GM12864 (cell line): Measurements from ENCODE around the gene SLC29A3.

ENCODE experiments used
- DNase-seq: peaks from one replicate; pipeline ENCODE4 v3.0.0-alpha.2; 2011; ENCODE audit warnings: low read depth
- H3K4me3 ChIP-seq: 2 replicates; pipeline ENCODE4 v1.5.1; 2011; ENCODE audit warnings: mild to moderate bottlenecking, low read depth, low read length, control low read depth
- CTCF ChIP-seq: IDR thresholded peaks from 2 replicates; pipeline ENCODE4 v1.5.1; 2011; ENCODE audit warnings: low read depth, mild to moderate bottlenecking, moderate library complexity, low read length, control low read depth, inconsistent platforms; ENCODE audit errors: missing control alignments

Gene SLC29A3

GRCh38 chr10:71331736-71332135, 12.7 kb downstream of the SLC29A3 start:
- no peak for DNase-seq
- no peak for TF ChIP-seq CTCF
- H3K4me3 ChIP-seq, result no peak overlapping the region

GRCh38 chr10:71332466-71332865, 13.4 kb downstream of the SLC29A3 start:
- TF ChIP-seq CTCF, result no peak
- H3K4me3 ChIP-seq, result no peak overlapping the region
- no peak for DNase-seq

GRCh38 chr10:71333129-71333887, 14.2 kb downstream of the SLC29A3 start:
- H3K4me3 ChIP-seq, result no peak overlapping the region
- TF ChIP-seq CTCF, result no peak
- no peak for DNase-seq

GRCh38 chr10:71334221-71334791, 15.2 kb downstream of the SLC29A3 start:
- TF ChIP-seq CTCF, result no peak
- no peak overlapping the region for H3K4me3 ChIP-seq
- no peak for DNase-seq

- no peak overlapping the region for H3K4me3 ChIP-seq
- TF ChIP-seq CTCF, result no peak
- no peak for DNase-seq
Measured at GRCh38 chr10:71335173-71335708, 16.2 kb downstream of the SLC29A3 start.

GRCh38 chr10:71336632-71337031, 17.6 kb downstream of the SLC29A3 start:
- H3K4me3 ChIP-seq, result no peak overlapping the region
- TF ChIP-seq CTCF, result no peak
- no peak for DNase-seq
